Vein endothelial cell (primary cell): ENCODE measurements around the gene RABGGTB. TPM values are rescaled to one million over a fixed set of nuclear protein-coding genes. Genes with fewer than 3 reads are reported as not detected.

Experiments
- small RNA-seq: library from RNA; depleted of rRNA; stranded (forward); fragments of <200 nt; gene quantifications from one replicate; pipeline ENCODE3, GENCODE V24; 2012
- total RNA-seq: library from RNA; depleted of rRNA; stranded (reverse); fragments of >200 nt; gene quantifications from 2 replicates; pipeline ENCODE4 v1.2.3, GENCODE V29; 2012

RABGGTB gene
- total RNA-seq = 88.8 and 97.1 TPM in 2 replicates

GRCh38 chr1:75785983-75786853 lies at the start of gene RABGGTB:
RABGGTB (plus strand) TSS chr1:75786256; CDS start chr1:75786272, 16 bp downstream.

GRCh38 chr1:75796376-75797272 lies 10.6 kb downstream of the RABGGTB start, which contains the start of gene MSH4:
MSH4 (plus strand) TSS chr1:75796882; CDS start chr1:75796986, 104 bp downstream.

Small RNAs within 50 kb of the gene (small RNA-seq; reads per million reads assigned to genes)
- gene SNORD45A = not detected
- gene SNORD45B = not detected
- gene SNORD45C = not detected

Other genes starting within 250 kb of the RABGGTB start
- 6.7 and 19.9 TPM in 2 replicates for gene SLC44A5, start 175.1 kb upstream of the RABGGTB start, total RNA-seq
- gene ACADM, start 61.5 kb upstream of the RABGGTB start, total RNA-seq = 25.2 and 37.7 TPM in 2 replicates
- gene MSH4, start 10.6 kb downstream of the RABGGTB start, total RNA-seq = 0.10 and 0.33 TPM in 2 replicates
- gene ASB17, start 146.1 kb downstream of the RABGGTB start, total RNA-seq = not detected in 2 replicates